ENCODE results near the gene FBXW2. TPM values are rescaled to one million over a fixed set of nuclear protein-coding genes. Genes with fewer than 3 reads are reported as not detected.

Gene FBXW2
- total RNA-seq, 6 donors from 2014 or later: 42.2 to 149 (median 79.7) TPM

- Histone ChIP-seq H3K4me3 (peak overlapping the region; percentile 57 to 96 (median 92)), H3K36me3 (peaks cover 0 to 3% (median 0%) of the 10 kb centered on the region in 4 donors), H3K4me1 (peaks cover 17 to 50% (median 29%) of the 10 kb centered on the region in 4 donors), H3K27ac (peak overlapping the region; percentile 80 to 97 (median 90)), H3K27me3 (no peaks in the 10 kb centered on the region), H3K9me3 (no peaks in the 10 kb centered on the region)
- ATAC-seq (ENCODE audit: low FRiP score in 2 of 2) (no peak), DNase-seq (no peak)
- TF ChIP-seq CTCF (IDR thresholded peaks at IDR 0.05) (peak in 5 of 6 experiments; percentile 13 to 44 (median 24)), POLR2A (IDR thresholded peaks at IDR 0.05) (no peak), EP300 (IDR thresholded peaks at IDR 0.05) (no peak)
- WGBS, 2 donors: 6 to 8% methylated on average over 20 to 24 of the region's 50 CpGs
These were observed 79.7 kb downstream of the FBXW2 start for GRCh38 chr9:120713257-120714087.

- no peak for ATAC-seq (ENCODE audit: low FRiP score in 2 of 2)
- no peaks in the 10 kb centered on the region for H3K27me3 ChIP-seq
- H3K4me3 ChIP-seq: peak overlapping the region; percentile 57 to 96 (median 92)
- H3K27ac ChIP-seq: peak overlapping the region; percentile 80 to 97 (median 90)
- peaks cover 0 to 6% (median 0%) of the 10 kb centered on the region in 4 donors for H3K36me3 ChIP-seq
- DNase-seq: no peak
- TF ChIP-seq EP300 (IDR thresholded peaks at IDR 0.05): no peak
- TF ChIP-seq POLR2AphosphoS5 (IDR thresholded peaks at IDR 0.05): no peak
- no peak for TF ChIP-seq CTCF (IDR thresholded peaks at IDR 0.05)
- TF ChIP-seq POLR2A (IDR thresholded peaks at IDR 0.05): no peak
- WGBS, 2 donors: 16 to 28% methylated on average over 4 of the region's 4 CpGs
- H3K4me1 ChIP-seq: peaks cover 17 to 50% (median 29%) of the 10 kb centered on the region in 4 donors
- H3K9me3 ChIP-seq: no peaks in the 10 kb centered on the region
These were observed 80.6 kb downstream of the FBXW2 start for GRCh38 chr9:120712539-120713031.

- DNase-seq (no peak), ATAC-seq (ENCODE audit: low FRiP score in 2 of 2) (no peak)
- peaks cover 17 to 55% (median 32%) of the 10 kb centered on the region in 4 donors for H3K4me1 ChIP-seq
- peak in 1 of 4 donors; percentile 41 for TF ChIP-seq POLR2A (IDR thresholded peaks at IDR 0.05)
- no peak for TF ChIP-seq EP300 (IDR thresholded peaks at IDR 0.05)
- WGBS, 2 donors: 29 to 40% methylated on average over 5 of the region's 5 CpGs
- H3K27me3 ChIP-seq: no peaks in the 10 kb centered on the region
- no peaks in the 10 kb centered on the region for H3K9me3 ChIP-seq
- peak overlapping the region; percentile 18 to 96 (median 74) for H3K4me3 ChIP-seq
- peaks cover 0 to 6% (median 0%) of the 10 kb centered on the region in 4 donors for H3K36me3 ChIP-seq
- H3K27ac ChIP-seq: peak overlapping the region; percentile 80 to 97 (median 90)
These were observed 81.2 kb downstream of the FBXW2 start for GRCh38 chr9:120711841-120712538.

GRCh38 chr9:120711354-120711753 lies 81.9 kb downstream of the FBXW2 start:
- ATAC-seq (ENCODE audit: low FRiP score in 2 of 2) (no peak), DNase-seq (no peak)
- H3K27ac ChIP-seq: peak overlapping the region; percentile 80 to 97 (median 90)
- H3K36me3 ChIP-seq: peaks cover 0 to 6% (median 0%) of the 10 kb centered on the region in 4 donors
- H3K4me3 ChIP-seq: peak overlapping the region in 3 of 4 donors; percentile 57 to 96 (median 92)
- no peaks in the 10 kb centered on the region for H3K27me3 ChIP-seq
- TF ChIP-seq CTCF (IDR thresholded peaks at IDR 0.05): no peak
- TF ChIP-seq POLR2A (IDR thresholded peaks at IDR 0.05): no peak
- TF ChIP-seq POLR2AphosphoS5 (IDR thresholded peaks at IDR 0.05): no peak
- no peak for TF ChIP-seq EP300 (IDR thresholded peaks at IDR 0.05)
- peaks cover 20 to 59% (median 37%) of the 10 kb centered on the region in 4 donors for H3K4me1 ChIP-seq
- H3K9me3 ChIP-seq: no peaks in the 10 kb centered on the region

All from upper lobe of left lung (tissue), 6 donors.